Heart left ventricle (tissue), 13 donors: ENCODE data around the gene EVX1.

ENCODE experiments used
- CTCF ChIP-seq, 12 donors: fragments of 200-600 bp; sonication (generic) in 4 of 12; IDR thresholded peaks; one replicate each; pipeline versions ENCODE4 v1.5.0 to v1.8.0; 2018 to 2022; ENCODE audit warnings: antibody characterized with exemption in 12 of 12, mild to moderate bottlenecking in 5 of 12
- POLR2A ChIP-seq, 2 donors: fragments of 450-650 bp; IDR thresholded peaks; one replicate each; pipeline ENCODE4 v1.6.1; 2017; ENCODE audit warnings: antibody characterized with exemption in 2 of 2, mild to moderate bottlenecking in 2 of 2, moderate library complexity in 2 of 2
- donor health status: ischemic (EF 13 %, LVEDD 7.1; RV severe dilation, severe dysfunction).
- donor health status: DM: no; HTN: yes; CAD: no.
- donor health status: DM: no; HTN: no; CAD: no.
- donor health status: ischemic (EF 25% LVEDD 6.9; RV normal size, moderate dysfunction).
- donor health status: ischemic (EF 25% LVEDD 5.7; RV mildly dilated, moderate dysfunction).
- donor health status: ischemic (EF 35%, LVEDD 5.7; RV mildly dilated, moderate dysfunction).
- donor health status: nonischemic (EF 11% LVEDD 7.7; RV severe dilation, severe dysfunction).
- donor health status: DM: yes; HTN: yes; CAD: no.
- donor health status: PGD.
- donor health status: ischemic (EF 29% LVEDD 5.4; RV normal size, mild dysfunction).
- donor health status: nonischemic (EF 23%, LVEDD 6.1; RV moderate dilation, normal function).

DNA sequence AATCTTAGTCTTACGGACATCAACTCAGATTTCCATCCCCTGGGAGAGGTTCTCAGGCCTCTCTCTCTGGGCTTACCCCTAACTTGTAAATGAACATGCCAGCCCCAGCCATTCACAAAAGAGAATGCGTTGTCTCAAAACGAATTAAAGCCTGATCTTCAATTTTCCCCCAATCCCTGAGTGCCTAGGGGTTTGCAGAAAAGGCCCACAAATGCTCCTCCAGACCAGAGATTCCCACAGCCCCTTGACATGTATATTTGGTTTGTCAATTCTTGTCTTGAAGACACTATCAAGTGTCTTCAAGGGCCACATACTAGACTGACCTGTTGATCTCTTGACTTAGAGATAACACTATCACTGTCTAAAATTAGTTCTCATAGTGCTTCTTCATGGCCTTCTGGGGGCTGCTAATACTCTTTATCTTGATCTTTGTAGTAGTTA lies 30.8 kb upstream of the EVX1 start:
- TF ChIP-seq CTCF (IDR thresholded peaks at IDR 0.05), result no peak
- no peak for TF ChIP-seq POLR2A (IDR thresholded peaks at IDR 0.05)
